Measurements from ENCODE around the gene EIF2S1. TPM values are rescaled to one million over a fixed set of nuclear protein-coding genes. Genes with fewer than 3 reads are reported as not detected.

Gene EIF2S1
- total and polyA plus RNA-seq, 2 experiments from 2014 or later: 121 to 170 TPM

- no peaks in the 10 kb centered on the region for H3K36me3 ChIP-seq (ENCODE audit: insufficient read depth)
- DNase-seq (ENCODE audit: low spot score): no peak
- no peak overlapping the region for H3K4me3 ChIP-seq
- H4K20me1 ChIP-seq (replicated peaks; ENCODE audit: insufficient read depth): no peaks in the 10 kb centered on the region
- H3K27ac Mint-ChIP-seq: no peak overlapping the region
- H3K9me3 Mint-ChIP-seq: no peaks in the 10 kb centered on the region
- H3K27ac ChIP-seq (ENCODE audit: low read depth): no peak overlapping the region
- H3K36me3 Mint-ChIP-seq (ENCODE audit: low read depth): no peaks in the 10 kb centered on the region
- peaks cover 4% of the 10 kb centered on the region for H3K27me3 Mint-ChIP-seq (ENCODE audit: insufficient read depth, low read depth, poor library complexity)
- H3K4me1 ChIP-seq (ENCODE audit: insufficient read depth): peaks cover 4% of the 10 kb centered on the region; the same call in 1 of the 2 replicates
- no peak overlapping the region for H3K4me3 Mint-ChIP-seq
- H2AFZ ChIP-seq: no peak overlapping the region
- H3K27me3 ChIP-seq (ENCODE audit: insufficient read depth): no peaks in the 10 kb centered on the region
- H3K79me2 ChIP-seq (replicated peaks; ENCODE audit: insufficient read depth): no peaks in the 10 kb centered on the region
- no peaks in the 10 kb centered on the region for H3F3A ChIP-seq (replicated peaks; ENCODE audit: low read depth)
- no peak for TF ChIP-seq STAT1 (IDR thresholded peaks at IDR 0.05; ENCODE audit: unreplicated experiment)
- TF ChIP-seq ZNF114 (CRISPR knock-in tag; IDR thresholded peaks at IDR 0.05): no peak
- no peak for TF ChIP-seq ETS1 (IDR thresholded peaks at IDR 0.05)
- TF ChIP-seq ZNF462 (CRISPR knock-in tag; IDR thresholded peaks at IDR 0.05): no peak
- no peak for TF ChIP-seq EZH2 (IDR thresholded peaks at IDR 0.05; ENCODE audit: low read depth, unreplicated experiment)
- no peak for TF ChIP-seq POLR2AphosphoS5 (IDR thresholded peaks at IDR 0.05; ENCODE audit: low read depth)
- TF ChIP-seq ZNF331 (CRISPR knock-in tag; IDR thresholded peaks at IDR 0.05; ENCODE audit: low read depth): no peak
- TF ChIP-seq JUNB (IDR thresholded peaks at IDR 0.05; ENCODE audit: unreplicated experiment): no peak
- no peak for TF ChIP-seq NANOG (IDR thresholded peaks at IDR 0.05; ENCODE audit: borderline replicate concordance)
- TF ChIP-seq EZH2phosphoT487 (IDR thresholded peaks at IDR 0.05; ENCODE audit: unreplicated experiment): no peak
- no peak for TF ChIP-seq REST (IDR thresholded peaks at IDR 0.05; ENCODE audit: unreplicated experiment)
- TF ChIP-seq CTCF (conservative IDR thresholded peaks at IDR 0.05; ENCODE audit: low read depth in 2 of 2): no peak
- no peak for TF ChIP-seq CREB1 (CRISPR knock-in tag; IDR thresholded peaks at IDR 0.05; ENCODE audit: low read depth)
- ATAC-seq: no peak
- H3K9me2 ChIP-seq (ENCODE audit: insufficient read depth): no peaks in the 10 kb centered on the region
- no peak overlapping the region for H3K4me2 ChIP-seq
- peaks cover 11% of the 10 kb centered on the region; the same call in 2 of the 3 replicates for H3K4me1 Mint-ChIP-seq
These were observed 65.5 kb downstream of the EIF2S1 start for GRCh38 chr14:67425608-67426007.

Data from GM23338 (cell line).